HG03575 (cell line): ENCODE results near the gene ATXN7L3.
"Not testable (repeated sequence)": the region's sequence is repeated elsewhere in the genome, so short reads cannot be mapped to it uniquely, and the experiment has no call there.

Source experiments
- ATAC-seq: cut with Tn5 transposase; IDR thresholded peaks from one replicate; pipeline ENCODE4 v1.9.1; 2021; ENCODE audit not compliant: unreplicated experiment, insufficient number of reproducible peaks, low FRiP score; ENCODE audit errors: extremely low read depth

The ATXN7L3 gene, protein sequence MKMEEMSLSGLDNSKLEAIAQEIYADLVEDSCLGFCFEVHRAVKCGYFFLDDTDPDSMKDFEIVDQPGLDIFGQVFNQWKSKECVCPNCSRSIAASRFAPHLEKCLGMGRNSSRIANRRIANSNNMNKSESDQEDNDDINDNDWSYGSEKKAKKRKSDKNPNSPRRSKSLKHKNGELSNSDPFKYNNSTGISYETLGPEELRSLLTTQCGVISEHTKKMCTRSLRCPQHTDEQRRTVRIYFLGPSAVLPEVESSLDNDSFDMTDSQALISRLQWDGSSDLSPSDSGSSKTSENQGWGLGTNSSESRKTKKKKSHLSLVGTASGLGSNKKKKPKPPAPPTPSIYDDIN

DNA sequence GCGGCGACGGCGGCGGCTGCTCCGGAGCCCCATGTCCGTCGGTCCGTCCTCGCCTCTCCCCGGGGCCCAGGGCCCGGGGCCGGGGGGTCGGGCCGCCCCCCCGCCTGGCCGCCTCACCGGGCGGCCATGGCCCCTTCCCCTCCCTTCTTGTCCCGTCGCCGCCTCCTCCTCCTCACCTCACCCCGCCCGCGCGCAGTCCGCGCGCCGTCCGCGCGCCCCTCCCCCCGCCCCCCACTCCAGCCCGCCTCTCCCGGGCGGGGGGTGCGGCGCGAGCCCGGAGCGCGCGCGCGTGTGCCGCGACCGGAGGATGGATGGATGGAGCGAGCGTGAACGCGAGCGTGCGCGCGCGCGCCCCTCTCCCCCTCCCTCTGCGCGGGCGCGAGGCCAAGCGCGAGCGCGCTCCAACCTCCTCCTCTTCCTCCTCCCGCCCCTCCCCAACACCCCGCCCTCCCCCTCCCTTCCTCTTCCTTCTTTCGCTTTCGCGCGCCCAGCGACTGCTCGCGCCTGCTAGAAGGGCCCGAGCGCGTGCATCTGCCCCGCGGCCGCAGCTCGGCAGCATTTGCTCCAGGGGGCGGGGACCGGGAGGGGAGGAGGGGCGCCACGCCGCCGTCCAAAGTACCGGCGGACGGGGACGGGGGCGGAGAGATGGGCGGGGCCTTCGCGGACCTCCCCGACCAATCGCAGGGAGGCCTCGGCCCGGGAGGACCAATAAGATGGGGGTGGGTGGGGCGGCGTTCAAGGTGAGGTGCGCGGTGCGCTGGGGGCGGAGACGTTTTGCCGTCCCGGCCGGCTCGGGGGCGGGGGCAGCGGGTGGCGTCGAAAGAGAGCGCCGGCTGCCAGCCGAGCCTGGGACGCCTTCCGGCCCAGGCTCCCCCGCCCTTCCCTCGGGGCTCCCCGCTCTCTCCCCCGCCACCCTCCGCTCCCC is at the start of gene ATXN7L3:
ATXN7L3 (minus strand) TSS at position 332 of the 925 bp plus-strand sequence. CDS start 1,814 bp downstream, outside the sequence.
- no peak for ATAC-seq

DNA sequence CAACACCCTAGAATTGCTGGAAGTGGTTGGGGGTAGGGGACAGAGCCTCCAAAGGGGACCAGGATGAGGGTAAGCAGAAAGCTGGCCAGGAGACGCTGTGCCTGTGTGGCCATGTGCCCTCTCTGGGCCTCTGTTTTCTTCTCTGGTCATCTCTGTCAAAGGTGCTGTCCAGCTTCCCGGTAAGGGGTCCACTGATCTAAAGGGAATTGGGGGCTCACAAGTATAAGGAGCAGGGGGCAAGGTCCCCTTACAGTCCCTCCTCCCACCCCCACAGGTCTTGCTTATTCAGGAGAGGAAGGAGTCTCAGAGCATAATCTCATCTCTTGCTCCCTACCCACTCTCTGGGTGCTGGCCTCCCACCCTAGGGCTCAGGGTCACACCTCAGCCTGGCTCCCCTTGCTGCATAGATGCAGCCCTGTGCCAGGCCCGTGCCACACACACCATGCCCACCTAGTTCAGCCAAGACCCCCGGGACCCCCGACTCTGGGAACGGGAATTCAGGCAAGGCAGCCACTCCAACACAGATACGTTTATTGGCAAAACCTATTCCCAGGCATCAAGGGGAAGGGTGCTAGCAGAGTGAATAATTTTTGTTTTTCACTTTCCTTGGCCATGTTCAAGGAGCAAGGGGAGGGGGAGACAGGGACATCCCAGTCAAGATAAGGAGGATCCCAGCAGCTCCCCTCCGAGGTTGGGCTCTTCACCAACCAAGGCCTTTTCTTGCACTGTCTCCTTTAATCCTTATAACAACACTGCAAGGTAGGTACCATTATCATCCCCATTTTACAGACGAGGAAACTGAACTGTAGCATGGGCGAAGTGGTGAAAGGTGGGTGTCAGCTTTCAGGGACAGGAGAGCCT is 48.4 kb upstream of the ATXN7L3 start:
- no peak for ATAC-seq

DNA sequence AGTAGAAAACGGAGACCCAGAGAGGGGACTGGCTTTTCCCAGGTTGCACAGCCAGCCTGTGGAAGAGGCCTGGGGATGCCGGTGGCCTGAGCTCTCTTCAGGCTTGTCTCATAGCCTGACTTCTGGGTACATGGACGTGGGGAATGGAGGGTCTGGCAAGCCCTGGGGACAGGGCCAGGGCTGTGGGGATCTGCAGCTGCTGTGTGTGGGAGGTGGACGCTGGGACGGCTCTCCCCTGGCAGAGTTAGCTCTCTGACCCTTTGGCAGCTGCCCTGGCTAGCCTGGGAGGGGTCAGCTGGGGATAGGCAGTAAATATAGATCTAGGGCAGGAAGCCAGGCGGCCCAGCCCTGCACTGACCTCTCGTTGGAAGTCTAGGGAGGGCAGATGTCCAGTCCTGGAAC is 47.8 kb upstream of the ATXN7L3 start:
- ATAC-seq = no peak

DNA sequence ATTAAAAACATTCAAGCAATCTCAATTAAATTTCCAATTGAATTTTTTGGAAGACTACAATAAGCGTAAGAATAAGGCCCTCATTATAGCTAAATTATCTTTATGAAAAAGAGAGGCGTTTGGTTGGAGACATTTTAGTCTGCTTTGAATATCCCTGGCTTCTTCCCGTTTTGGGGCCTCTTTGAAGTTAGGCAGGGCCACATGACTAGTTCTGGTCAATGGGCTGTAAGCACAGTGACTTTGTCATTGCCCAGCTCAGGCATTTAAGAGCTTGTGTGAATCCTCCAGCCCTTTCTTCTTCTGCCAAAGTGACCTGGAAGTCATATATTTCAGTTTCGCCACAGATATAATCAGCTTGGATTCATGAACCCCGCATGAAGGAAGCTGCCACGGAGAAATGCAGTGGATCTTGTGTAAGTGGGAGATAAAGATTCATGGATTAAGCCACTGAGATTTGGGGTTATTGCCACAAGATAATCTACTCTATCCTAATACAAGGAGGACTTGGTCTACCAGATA is 41.5 kb upstream of the ATXN7L3 start:
- ATAC-seq = no peak

DNA sequence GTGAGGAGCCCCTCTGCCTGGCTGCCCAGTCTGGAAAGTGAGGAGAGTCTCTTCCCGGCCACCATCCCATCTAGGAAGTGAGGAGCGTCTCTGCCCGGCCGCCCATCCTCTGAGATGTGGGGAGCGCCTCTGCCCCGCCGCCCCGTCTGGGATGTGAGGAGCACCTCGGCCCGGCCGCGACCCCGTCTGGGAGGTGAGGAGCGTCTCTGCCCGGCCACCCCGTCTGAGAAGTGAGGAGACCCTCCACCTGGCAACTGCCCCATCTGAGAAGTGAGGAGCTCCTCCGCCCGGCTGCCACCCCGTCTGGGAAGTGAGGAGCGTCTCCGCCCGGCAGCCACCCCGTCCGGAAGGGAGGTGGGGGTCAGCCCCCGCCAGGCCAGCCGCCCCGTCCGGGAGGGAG is 38.2 kb upstream of the ATXN7L3 start:
- ATAC-seq = not testable (repeated sequence)

DNA sequence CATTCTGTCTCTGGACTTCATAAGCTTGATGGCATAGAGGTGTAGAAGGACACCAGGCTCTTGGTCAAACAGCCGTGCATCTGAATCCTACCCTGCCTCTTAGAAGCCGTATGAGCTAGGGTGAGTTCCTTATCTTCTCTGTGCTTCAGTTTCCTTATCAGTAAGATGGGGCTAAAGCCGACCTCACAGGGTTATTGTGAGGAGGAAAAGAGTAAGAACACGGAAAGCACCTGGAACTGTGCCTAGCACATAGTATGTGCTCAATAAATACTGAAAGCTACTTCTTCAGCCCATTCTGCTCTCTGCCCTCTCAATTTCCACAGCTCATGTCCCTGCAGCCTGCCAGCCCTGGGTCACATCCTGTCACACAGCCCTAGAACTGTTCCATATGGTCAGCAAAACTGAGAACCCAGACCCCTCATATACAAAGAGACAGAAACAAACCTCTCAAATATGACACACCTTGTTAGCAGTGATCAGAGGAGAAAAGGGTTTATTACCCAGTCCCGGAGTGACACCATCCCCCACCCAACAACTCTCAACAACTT is 36.8 kb upstream of the ATXN7L3 start:
- no peak for ATAC-seq

DNA sequence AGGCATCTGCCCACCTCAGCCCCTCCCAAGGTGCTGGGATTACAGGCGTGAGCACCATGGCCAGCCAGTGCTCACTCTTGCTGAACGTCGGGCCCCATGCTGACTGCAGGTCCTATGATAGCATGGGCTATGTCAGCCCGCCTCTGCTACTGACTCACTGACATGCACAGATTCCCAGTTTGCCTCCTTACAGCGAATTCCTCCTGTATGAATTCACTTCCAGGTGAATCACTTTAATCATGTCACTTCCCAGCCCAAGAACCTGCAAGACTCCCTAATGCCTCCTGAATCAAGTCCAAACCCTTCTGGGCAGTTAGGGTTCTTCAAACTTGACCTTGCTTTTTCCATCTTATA is 35.9 kb upstream of the ATXN7L3 start:
- ATAC-seq = no peak

DNA sequence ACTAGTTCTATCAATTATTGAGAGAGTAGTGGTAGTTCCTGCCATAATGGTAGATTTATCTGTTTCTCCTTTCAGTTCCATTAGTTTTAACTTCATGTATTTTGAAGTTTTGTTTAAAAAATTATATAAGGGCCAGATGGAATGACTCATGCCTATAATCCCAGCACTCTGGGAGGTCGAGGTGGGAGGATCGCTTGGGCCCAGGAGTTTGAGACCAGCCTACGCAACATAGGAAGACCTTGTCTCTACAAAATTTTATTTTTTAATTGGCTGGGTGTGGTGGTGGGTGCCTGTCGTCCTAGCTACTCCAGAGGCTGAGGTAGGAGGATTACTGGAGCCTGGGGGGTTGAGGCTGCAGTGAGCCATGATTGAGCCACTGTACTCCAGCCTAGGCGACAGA is 33.9 kb upstream of the ATXN7L3 start:
- no peak for ATAC-seq

DNA sequence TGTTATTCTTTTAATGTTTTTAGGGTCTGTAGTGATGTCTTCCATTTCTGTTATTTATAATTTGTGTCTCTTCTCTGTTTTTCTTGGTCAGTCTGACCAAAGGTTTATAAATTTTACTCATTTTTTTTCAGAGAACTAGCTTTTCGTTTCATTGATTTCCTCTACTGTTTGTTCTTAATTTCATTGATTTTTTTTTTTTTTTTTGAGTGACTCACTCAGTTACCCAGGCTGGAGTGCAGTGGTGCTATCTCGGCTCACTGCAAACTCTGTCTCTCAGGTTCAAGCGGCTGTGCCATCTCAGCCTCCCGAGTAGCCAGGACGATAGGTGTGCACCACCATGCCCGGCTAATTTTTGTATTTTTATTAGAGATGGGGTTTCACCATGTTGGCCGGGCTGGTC is 32.4 kb upstream of the ATXN7L3 start:
- ATAC-seq = no peak

DNA sequence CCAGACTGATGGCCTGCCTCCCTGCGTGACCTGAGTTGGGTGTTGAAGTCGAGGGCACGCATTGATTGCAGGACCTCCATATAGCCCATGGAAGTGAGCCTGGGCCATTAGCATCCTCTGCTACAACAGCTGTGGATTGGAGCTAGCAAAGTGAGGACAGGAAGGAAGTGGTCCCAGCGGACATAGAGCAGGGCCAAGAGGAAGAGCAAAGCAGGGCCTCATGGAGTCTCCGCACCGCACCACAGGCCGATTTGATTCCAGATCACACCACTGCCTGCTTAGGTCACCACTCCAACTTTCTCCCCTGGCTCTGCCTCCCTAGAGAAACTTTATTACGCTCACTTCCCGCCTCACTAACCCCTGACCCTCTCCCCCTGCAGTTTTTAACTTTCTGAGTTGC is 30.5 kb upstream of the ATXN7L3 start:
- ATAC-seq = no peak

DNA sequence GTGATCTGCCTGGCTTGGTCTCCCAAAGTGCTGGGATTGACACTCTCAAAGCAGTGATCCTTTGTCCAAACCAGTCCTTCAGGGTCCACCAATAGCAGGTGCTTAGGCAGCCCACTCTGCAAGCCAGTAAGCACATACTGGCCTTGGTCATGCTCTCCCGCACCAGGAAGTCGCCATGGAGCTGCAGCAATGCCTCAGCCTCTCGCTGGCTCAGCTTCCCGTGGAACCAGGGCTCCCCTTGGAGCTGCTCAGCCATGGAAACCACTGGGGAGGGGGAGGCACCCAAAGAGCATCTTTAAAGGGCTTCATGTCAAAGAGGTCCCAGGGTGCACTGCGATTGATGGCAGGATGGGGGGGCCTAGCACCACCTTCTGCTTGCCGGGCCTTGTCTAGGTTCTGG is 29.4 kb upstream of the ATXN7L3 start:
- no peak for ATAC-seq

DNA sequence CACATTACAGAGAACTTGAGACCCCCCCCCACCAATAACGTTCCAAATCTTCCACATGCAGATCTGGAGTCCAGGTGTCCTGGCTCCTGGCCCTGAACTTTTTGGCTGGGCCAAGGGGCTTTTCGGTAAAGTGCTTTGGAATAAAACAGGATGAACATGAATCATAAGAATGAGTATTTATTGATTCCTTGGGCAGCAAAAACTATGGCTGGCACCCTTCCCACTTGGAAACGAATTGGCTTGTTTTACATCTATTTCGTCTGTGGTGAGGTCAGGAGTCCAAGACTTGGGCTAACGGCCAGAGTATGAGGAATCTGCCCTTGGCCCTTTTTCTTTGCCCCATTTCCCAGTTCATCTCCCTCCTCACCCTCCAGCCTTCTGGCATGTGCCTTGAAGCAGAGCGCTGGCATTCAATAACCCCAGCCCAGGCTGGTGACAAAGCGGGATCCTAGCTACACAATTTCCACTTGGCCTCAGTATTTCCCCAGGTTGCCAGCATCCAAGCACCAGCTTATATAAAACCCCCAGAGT is 23.9 kb upstream of the ATXN7L3 start:
- ATAC-seq = no peak

DNA sequence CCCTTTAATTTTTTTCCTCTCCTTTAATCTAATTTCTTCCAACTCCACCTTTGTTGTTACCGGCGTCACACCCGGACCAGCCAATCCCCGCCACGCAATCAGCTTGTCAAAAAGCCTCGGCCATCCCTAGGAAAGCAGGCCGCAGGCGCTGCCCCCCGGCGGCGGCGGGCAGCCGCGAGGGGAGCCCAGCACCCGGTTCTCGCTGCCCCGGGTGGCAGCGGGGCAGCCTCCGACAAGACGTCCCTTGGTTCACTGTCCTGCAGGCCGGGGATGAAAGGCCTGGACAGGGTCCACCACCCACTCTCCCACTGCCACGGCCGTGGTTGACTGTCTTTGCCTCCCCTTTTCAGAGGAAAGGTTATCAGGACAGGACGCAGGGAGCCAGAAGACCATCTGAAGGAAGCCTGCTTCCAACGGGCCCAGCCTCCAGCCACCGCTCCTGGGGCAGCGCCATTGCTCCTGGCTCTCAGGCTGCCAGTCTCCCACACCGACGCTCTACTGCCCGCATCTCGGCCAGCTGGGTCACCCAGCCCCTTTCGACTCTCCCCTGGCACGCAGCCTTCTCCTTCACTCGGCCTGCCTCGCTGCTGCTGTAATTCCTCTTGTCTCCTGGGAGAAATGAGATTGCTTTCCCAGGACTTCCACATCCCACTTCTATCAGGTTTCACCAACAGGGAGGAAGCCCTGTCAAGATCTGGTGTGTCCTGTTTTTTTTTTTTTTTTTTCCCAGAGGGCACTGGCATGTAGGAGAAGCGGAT is 22.6 kb upstream of the ATXN7L3 start:
- ATAC-seq = no peak

DNA sequence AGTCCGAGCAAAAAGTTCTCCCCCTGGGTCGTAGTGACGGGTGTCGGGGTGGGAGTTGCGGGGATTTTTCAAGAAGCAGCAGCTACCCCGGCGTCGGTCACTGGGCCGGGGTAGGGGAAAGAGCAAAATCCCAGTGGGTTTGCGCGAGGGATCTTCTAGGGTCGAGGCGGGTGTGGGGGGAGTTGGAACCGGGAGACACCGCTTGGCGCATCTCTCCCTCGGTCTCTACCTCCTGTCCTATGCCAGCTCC is 22.1 kb upstream of the ATXN7L3 start:
- ATAC-seq = no peak

DNA sequence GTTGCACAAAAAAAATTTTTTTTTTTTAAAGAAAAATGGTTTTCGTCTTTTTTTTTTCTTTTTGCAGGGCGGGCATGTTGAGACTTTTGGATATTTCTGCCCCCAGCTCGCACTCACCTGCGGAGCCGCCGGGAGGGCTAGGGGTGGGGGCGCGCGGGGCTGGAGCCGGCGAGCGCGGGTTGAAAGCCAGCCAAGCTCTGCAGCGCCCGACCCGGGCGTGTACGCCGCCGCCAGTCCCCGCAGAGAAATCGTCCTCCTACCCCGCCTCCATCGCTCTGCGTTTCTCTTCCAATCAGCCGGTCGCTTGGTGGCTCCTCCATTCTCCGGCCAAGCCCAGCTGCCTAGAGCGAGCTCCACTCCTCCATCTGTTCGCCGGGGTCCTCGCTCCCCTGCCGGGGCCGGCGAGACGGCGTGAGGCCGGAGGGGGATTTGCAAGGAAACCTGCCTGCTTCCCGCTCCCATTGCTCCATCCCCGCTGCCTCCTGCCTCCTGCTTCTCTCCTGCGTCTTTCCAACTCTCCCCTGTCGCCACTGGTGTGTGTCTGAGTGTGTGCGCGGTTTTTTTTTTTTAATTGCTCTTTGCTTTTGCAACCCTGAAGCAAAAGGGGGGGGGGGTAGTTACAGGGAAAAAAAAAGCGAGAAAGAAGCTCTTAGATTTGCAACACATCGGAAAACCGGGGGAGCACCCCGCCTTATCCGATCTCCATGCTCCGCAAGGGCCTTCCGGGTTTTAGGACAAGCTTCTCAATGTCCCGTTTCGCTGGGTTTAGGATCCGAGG is 21.6 kb upstream of the ATXN7L3 start:
- no peak for ATAC-seq

DNA sequence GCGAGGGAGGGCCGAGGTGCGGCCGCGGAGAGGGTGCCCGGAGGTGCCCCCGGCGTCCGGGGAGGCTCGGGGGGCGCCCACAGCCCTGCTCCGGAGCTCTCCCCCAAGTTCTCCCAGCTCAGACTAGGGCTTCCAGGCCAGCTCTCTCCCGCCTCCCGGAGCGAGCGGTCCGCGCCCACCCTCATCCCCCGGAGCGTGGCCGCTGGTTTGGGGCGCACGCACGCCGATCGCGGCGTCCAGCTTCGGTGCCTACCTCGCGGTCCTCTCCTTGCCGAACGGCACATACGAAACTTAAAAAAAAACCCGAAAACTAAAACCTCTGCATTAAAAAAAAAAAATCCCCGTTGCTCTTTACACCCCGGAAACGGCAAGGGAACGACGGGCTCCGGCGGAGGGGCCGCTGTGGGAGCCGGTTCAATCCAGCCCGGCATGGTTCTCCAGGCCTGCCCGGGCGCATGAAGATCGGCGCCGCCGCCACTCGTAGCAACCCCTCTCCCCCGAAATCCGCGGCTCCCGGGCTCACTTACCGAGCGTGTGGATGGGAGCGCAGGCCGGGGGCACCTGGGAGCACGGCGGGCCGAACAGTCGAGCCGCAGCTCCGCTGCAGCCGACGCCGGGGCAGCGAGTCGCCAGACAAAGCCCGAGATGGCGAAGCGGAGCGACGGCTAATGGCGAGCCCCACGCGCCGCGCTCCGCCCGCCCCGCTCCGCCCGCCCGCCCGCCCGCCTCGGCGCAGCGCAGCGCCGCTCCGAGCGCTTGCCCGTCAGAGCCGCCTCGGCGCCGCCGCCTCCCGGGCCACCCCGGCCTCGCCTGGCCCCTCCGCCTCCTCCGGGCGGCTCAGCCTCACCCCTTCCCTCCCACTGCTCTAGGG is 20.8 kb upstream of the ATXN7L3 start:
- ATAC-seq = no peak
